ENCODE results near the gene SLIT3.

Gene SLIT3

DNA sequence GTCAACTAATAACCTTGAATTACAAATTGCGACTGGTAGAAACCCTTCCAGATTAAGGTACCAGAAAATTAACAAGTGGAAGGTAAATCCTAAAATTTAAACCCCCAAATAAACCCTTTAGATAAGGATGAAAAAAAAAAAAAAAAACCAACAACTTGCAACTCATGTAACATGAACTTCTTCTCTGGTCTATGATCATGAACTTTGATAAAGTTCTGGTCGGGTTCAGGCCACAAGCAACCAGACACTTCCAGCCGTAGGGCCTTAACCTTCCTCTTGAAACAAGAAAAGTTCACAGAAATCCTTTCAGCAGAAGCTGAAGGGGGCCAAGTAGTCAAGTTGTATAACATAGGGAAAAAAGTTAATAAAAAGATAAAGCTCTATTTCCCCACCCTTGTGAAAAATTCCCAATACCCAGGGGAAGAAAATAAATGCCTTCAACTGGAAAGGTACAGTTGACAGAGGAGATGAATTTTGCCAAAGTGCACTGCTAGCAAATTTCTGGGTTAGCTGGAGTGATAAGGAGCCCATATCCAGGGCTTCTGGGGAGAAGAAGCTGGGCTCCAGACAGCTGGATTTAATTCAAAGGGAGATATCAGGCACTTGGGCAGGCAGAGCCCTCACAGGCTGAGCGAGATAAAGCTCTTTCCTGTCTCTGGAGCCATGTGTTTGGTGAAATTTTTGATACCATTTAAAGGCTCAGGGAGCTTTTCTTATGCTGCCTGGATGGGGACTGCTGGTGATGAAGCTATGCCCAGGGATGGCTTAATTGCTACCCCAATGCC is 487.6 kb downstream of the SLIT3 start:
- DNase-seq = no peak

DNA sequence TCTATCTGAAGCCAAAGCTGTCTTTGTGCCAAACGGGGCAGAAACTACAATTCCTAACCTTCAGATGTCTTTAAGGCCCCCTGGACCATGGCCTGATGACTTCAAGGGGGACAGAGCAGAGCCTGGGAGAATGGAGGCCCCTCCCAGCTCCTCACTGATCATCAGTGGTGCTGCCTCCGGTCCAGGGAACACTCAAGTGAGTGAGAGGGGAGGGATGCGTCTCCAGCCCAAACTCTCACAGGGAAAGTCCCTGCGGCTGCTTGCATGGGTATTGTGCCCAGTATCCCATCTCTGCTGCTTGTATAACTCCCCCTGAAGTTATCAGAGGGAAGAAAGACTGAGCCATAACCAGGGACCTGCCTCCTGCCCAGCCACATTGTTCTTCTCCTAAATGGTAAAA is 490.3 kb downstream of the SLIT3 start:
- no peak for DNase-seq

DNA sequence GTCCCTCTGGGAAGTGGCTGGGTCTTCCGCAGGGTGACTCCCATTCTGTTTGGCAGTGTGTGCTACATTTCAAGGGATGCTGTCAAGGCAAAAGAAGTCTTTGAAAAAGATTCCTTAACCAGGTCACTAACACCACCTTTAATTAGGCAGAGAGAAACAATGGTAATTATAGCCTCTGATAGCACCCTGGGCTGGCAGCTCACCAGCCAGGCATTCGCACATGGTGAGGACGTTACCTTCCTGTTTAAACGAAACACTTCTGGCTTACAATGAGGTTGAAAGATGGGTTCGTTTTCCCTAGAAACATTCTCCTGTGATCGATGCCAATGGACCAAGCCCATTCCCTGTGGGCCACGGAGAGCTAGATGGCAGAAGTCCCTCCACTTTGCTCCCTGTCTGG is 491.7 kb downstream of the SLIT3 start:
- no peak for DNase-seq

DNA sequence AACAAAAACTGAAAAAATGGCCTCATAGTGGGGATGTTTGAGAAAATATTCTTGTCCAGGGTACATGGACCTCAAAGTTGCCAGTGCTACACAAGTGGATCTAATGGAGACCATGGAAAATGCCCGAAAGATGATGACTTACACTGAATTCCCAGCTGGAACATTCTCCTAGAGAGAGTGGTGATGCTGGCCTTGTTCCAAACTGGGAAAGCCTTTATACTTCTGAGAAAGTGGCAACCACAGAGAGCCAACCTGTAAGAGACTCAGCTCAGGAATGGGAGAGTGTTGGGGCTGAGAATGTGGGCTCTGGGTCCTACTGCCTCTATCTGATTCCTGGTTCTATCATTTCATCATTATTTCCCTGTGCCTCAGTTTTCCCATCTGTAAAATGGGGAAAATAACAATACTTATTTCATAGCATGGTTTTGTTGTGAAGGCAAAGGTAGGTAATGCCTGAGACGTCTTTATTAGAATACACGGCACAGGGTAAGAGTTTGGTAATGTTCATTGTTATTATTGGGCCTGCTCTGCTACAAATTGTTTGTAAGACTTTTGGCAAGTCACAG is 492.8 kb downstream of the SLIT3 start:
- DNase-seq = no peak

DNA sequence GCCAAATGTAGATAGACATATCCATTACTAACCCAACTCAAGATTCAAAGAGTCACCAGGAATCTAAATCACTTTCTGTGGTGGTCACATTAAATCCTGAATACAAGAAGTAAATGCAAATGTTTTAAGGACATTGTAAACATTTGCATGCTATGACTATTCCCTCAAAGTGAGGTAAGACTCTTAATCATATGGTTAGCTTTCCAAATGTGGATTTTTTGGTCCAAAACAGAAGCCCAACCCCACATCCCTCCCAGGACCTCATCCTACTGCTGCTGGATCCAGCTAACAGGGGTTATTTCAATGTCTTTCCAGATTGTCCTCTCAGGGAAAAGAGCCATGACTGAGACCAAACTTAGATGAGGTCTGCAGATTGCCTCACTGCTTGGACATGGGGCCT is 493.7 kb downstream of the SLIT3 start:
- DNase-seq = no peak

DNA sequence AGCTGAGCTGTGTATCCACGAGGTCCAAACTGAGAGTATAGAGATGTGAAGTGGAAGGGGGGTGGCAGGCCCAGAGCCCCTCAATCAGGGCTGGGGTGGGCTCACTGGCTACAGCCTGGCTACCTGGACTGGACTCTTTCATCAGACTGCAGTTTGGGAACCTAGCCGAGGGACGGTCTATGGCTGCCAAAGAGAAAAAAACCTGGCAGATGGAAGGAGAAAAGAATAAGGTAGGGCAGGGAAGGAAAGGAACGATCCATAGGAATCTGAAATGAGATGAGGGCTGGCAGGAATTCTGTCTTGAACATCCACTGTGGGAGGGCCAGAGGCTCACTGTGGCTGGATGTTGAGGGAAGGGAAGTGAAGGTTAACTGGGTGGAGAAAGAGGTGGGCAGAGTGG is 497.4 kb downstream of the SLIT3 start:
- DNase-seq = no peak

DNA sequence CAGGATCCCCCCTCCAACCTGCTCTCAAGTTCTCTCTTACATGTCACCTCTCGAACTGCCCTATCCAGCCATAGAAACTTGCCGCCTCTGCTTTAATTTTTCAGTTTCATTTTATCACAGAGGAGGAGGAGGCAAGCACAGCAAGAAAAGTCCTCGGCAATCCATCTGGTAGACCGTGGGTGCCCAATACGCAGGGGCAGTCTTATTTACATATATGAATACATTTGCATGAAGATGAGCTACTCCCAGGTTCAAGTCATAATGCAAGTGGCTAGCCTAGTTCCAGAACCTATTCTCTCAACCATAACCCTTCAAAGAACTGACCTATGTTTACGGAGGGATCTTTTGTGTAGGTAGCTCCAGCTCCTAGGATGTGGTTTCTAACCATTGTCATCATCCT is 498.6 kb downstream of the SLIT3 start:
- no peak for DNase-seq

DNA sequence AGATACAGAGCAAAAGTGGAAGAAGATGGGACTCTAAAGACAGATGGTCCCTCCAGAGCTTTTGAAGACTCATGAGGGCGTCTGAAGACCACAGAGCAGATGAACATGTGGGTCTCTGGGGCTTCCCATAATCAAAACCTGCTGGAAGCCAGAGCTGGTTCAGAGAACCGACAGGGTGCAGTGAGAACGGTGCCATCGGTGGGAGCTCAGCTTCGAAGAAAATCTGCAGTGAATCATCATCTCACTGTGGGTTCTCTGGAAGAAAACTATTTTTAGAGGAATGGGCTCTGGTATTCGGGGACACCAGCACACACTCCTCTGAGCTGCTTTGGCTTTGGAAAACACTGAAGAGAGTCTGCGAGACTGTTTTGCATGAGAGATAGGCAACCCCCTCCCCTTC is 499.4 kb downstream of the SLIT3 start:
- DNase-seq = no peak

DNA sequence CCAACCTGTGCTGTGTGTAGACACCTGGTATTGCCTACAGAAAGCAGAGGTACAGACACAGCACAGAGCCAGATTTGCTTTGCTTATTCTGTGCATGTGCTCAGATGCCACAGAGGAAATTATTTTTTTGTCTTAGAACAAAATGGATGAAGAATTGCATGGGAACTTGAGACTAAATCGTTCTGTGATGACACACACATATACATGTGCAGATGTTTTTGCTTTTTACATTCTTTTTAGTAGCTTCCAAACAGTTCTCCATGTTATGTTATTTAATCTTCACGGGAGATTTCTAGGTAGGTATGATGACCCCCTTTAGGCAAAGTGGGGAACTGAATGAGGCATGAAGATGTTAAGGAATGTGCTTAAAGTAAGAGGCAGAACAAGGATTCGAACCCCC is 500.2 kb downstream of the SLIT3 start:
- no peak for DNase-seq

DNA sequence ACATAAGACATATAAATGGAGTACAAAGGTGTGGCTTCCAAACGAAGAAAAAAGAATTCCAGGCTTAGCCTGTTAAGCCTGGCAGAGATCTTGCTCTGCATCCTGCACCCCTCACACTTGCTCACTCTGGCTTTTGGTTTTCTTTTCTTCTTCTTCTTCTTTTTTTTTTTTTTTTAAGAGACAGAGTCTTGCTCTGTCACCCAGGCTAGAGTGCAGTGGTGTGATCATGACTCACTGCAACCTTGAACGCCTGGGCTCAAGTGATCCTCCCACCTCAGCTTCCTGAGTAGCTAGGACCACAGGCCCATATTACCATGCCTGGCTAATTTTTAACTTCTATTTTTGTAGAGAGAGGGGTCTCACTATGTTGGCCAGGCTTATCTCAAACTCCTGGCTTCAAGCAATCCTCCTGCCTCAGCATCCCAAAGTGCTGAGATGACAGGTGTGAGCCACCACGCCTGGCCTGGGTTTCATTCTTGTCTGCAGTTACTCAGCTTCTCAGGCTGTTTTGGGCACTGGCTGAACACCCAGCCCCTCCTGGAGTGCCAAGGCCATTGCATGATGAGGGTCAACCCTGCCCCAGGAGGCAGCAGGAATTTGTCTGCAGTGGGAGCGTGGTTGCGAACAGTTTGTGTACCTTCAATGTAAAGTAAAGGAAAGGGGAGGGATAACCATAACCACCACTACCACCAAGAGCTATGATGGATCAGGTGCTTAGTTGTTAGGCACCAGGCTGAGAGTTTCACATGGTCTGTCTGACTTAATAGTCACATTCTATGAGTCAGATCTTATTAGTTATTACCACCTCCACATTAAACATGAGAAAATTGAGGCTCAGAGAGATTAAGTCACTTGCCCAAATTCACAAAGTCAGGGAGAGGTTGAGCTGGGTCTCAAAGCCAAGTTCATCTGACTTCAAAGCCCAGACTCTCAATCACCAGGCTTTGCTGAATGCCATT is 502.6 kb downstream of the SLIT3 start:
- no peak for DNase-seq

DNA sequence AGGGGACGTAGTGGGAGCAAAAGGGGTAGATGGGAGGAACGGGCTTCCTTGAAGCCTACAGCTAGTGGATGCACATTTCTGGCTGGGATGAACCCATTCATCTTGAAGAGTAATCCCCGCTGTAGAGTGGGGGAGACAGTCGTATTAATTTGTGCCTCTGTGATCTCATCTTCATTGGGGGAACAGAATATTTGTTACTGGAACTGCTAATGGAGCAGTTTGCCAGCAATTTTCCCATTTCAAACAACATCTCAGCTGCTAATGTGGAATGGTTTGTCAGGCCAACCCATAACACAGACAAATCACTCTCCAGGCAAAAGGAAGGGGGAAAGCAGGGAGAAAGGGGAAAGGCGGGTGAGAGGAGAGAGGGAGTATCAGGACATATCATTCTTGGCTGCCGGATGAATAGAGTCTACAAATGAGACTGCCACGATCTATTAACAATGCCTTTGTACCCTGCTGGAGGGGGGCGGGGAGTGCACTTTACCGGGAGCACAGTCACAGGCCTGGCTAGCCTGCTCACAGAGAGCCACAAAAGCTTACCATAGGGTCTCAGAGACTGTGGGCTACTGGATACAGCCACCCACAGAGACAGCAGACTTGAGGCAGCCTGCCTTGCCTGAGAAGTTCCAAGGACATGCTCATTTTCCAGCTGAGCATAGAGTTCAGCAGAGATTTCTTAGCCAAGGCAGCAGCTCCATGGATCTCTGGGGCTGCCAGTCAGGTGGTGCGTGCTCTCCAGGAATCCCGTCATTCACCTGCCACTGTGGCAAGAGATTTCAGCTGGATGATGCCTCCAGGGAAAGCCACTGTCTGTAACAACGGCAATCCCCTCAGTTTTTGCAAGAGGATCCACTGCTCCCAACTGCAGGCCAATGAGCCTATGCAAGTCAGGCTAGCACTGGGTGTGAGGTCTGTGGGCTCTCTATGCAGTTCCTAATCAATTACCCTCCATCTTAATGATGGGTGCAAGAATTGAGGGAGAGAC is 504.1 kb downstream of the SLIT3 start:
- DNase-seq = no peak

DNA sequence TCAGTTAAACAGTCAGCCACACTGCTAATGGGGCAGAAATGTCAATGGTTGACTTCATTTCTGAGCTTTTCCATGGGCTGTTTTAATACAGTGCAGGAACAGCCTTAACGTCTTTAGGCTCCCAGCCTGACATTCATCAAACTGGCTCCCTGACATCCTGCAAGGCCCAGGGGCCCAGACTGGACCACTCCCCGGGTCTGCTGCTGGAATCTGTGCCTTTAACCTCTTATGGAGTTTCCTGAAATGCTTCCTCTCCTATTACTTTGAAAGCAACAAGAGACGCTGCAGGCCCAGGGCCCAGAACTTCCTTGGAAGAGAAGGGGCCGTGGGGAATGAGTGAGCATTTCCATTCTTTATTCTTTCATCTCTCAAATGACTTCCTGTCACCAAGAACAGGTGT is 504.9 kb downstream of the SLIT3 start:
- no peak for DNase-seq

DNA sequence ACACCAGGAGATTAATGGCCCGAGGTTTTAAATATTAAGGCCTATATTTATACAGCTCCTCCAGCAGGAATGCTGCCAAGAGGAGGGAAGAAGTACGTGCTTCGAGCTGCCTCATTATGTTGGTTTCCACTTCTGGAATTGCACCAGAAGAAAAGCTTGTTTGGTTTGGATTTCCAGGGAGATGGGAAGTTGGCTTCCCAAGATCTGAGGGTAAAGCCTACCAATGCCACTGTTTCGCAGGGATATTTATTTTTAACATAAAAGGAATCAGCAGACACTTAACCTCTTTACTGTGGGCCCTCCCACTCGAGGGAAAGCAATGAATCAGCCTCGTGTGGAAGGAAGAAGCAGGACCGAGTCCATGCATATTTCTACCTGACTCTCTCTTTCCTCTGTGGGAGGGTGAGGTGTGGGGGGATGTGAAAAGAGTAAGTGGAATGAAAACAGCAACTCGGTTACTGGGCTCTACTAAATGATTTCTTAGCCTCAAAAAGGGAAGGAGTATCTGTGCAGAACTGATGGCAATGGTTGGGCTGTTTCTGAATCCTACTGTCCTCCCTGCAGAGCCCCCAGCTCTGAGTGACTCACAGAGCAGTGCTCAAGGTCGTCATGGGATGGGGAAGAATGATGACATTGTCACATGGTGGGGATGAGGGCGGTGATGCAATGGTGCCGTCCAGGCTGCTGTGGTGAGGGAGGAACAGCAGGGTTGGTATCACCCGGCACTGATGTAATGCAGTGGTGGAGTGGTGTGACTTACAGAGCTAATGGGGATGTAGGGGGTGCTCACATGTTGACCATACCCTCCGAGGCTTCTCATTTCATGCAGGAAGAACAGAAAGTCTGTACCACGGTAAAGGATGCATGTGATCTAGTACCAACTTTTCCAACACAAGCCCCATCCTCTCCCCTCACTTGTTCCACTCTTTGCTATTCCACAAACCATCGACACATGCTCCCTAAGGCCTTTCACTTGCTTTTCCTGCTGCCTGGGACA is 506.8 kb downstream of the SLIT3 start:
- DNase-seq = no peak

DNA sequence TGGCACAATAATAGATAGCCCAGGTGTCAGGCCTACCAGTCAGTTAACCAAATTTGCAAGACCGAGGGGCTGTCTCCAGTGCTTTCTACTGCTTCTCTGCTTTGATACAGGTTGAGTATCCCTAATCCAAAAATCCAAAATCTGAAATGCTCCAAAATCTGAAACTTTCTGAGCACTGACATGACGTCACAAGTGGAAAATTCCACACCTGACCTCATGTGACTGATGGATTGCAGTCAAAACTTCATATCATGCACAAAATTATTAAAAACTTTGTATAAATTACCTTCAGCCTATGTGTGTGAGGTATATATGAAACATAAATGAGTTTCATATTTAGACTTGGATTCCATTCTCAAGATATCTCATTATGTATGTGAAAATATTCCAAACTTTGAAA is 508.3 kb downstream of the SLIT3 start:
- no peak for DNase-seq

DNA sequence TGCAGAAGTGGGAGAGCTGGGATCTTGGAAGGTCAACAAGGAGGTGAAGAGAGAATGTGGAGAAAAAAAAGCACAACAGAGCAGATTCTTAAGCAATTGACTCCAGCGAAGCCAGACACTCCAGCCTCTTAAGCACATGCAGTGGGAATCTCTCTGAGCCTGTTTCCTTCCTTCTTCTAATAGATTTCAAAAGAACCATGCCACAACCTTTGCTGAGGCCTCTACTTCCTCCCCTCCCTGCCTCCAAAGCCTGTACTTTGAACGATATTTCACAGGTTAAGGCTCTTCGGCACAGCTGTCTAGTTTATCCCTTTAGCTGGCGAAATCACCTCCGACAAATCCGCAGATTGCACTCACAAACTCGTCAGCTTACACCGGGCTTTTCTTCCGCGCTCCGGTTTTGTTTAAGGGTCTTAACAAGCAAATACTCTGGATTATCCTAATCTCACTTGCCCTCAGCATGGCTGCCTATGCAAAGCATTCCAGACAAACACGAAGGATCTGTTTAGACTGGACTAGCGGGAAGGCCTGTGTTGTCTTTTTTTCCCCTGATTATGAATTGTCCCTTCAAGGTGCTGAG is 510.2 kb downstream of the SLIT3 start:
- no peak for DNase-seq

DNA sequence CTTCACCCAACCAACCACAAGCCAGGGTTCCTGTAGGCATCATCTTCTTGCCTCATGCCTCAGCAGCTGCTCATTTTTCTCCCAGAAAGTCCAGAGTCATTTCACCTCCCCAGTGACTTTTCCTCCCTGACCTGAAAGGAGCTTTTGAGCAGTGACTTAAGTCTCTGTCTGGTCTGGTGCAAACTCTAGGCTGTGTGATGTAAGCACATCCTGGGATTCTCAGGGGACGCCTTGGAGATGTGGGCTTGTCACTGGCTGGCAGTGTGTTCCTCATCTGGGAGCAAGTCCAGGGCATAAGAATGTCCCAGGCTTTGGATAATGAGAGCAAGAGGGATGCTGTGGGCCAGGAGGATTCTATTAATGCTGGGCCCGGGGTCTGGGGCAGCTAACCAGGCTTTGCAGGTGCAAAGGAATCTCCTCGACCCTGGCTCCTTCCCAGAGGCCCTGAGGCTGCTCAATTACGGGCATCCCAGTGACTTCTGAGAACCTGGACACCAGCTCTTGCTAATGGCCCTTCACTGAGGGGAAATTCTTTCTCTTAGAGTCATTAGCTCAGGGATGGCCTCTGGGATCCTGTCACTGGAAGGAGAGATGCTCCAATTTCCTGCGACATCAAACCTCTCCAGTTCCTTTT is 510.8 kb downstream of the SLIT3 start:
- no peak for DNase-seq

DNA sequence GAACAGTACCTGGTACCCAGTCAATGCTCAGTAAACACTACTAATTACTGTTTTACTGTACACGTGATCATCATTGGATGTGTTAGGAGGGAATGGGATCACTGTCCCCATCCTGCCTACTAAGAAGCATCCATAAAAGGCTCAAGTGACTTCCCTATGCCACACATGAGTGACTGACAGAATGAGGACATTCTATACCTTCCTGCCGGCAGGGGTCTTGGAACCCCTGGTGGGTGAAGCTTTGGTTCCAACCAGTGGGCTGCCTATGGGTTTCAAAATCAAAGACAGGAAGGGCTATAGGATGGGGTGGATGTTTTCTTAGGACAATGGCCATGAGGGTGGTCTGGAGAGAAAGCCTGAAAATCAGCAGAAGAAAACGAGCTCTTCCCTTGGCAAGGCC is 512.2 kb downstream of the SLIT3 start:
- no peak for DNase-seq

DNA sequence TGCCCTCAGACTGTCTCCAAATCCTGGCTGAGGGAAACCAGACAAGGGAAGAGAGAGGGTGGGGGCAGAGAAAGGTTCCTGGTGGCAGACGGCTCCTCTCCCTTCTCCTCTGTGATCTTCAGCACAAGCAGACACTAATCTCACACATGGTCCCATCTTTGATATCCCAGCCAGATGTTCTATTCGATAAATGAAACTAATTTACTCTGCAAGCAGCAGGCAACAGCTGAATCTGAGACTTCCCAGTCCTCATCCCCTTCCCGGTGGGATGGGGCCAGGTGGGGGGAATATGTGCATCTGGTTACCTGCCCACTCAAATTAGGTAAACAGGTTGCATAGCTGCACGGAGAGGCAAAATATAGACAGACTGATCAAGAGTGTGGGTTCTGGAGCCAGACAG is 512.8 kb downstream of the SLIT3 start:
- no peak for DNase-seq

DNA sequence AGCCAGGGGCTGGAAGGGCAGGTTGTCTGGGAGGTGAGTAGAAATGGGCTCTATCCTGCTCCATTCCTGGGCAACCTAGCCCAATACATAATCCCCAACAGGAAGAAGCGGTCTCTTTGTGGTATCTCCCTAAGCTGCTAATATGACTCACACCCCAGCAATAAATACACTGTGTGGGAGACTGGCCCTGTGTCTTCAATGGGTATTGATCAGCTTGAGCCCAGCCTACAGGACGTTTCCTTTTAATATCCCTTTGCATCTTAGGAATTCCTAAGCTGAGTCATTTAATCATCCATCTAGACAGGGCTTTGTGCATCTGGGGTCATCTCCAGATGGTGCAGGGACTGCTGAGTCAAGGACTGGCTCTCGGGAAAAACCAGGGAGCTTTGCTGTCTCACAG is 514.8 kb downstream of the SLIT3 start:
- no peak for DNase-seq

DNA sequence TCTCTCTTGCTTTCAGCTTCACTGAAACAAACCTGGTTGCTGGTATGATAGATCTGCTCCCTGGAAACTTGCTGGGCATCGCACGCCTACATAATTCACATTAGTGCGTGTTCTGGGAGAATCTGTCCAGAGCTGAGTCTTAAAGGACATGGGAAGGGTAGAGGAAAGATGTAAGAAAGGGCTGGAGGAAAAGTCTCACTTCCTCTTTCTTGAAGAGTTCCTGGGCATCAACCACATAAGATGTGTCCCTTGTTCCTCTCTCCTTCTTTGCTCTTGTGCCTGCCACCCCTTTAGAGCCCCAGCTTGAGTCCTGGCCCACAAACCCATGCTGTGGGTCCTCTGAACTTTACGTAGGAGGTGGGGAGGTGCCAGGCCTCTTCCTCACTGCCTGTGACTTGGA is 516.5 kb downstream of the SLIT3 start:
- DNase-seq = no peak

Measured in activated naive CD4-positive, alpha-beta T cell (primary cell).